ENCODE data around the gene CTAGE4. TPM values are rescaled to one million over a fixed set of nuclear protein-coding genes. Genes with fewer than 3 reads are reported as not detected.
"Not testable (repeated sequence)": the region's sequence is repeated elsewhere in the genome, so short reads cannot be mapped to it uniquely, and the experiment has no call there.

The CTAGE4 gene
- total RNA-seq, 6 donors from 2014 or later = 3.0 to 19.2 (median 7.3) TPM

- Histone ChIP-seq H3K4me1 (no peaks in the 10 kb centered on the region), H3K9me3 (peaks cover 0 to 24% (median 17%) of the 10 kb centered on the region in 4 donors), H3K4me3 (no peak overlapping the region), H3K27ac (no peak overlapping the region), H3K27me3 (no peaks in the 10 kb centered on the region), H3K36me3 (no peaks in the 10 kb centered on the region)
- WGBS, 2 donors = 79 to 82% methylated on average over 2 of the region's 2 CpGs
- ATAC-seq (ENCODE audit: low FRiP score in 2 of 2) = no peak
- DNase-seq = no peak
- TF ChIP-seq CTCF (IDR thresholded peaks at IDR 0.05) (no peak), EP300 (IDR thresholded peaks at IDR 0.05) (no peak), POLR2A (IDR thresholded peaks at IDR 0.05) (no peak), POLR2AphosphoS5 (IDR thresholded peaks at IDR 0.05) (no peak)
Observed at GRCh38 chr7:144148224-144148827, 34.9 kb upstream of the CTAGE4 start.

- TF ChIP-seq CTCF (IDR thresholded peaks at IDR 0.05) (no peak), POLR2A (IDR thresholded peaks at IDR 0.05) (no peak), EP300 (IDR thresholded peaks at IDR 0.05) (no peak), POLR2AphosphoS5 (IDR thresholded peaks at IDR 0.05) (no peak)
- no peak overlapping the region for H3K4me3 ChIP-seq
- DNase-seq (no peak), ATAC-seq (ENCODE audit: low FRiP score in 2 of 2) (no peak)
- H3K4me1 ChIP-seq = no peaks in the 10 kb centered on the region
- no peaks in the 10 kb centered on the region for H3K27me3 ChIP-seq
- H3K27ac ChIP-seq = no peak overlapping the region
- no peaks in the 10 kb centered on the region for H3K9me3 ChIP-seq
- 89 to 91% methylated on average over 1 of the region's 1 CpG for whole genome bisulfite sequencing, 2 donors
- no peaks in the 10 kb centered on the region for H3K36me3 ChIP-seq
Observed at GRCh38 chr7:144158861-144159260, 24.4 kb upstream of the CTAGE4 start.

GRCh38 chr7:144164784-144165183, 18.5 kb upstream of the CTAGE4 start:
- no peaks in the 10 kb centered on the region for H3K36me3 ChIP-seq
- H3K27me3 ChIP-seq = no peaks in the 10 kb centered on the region
- no peak for ATAC-seq (ENCODE audit: low FRiP score in 2 of 2)
- TF ChIP-seq POLR2AphosphoS5 (IDR thresholded peaks at IDR 0.05) (no peak), POLR2A (IDR thresholded peaks at IDR 0.05) (no peak), CTCF (IDR thresholded peaks at IDR 0.05) (no peak), EP300 (IDR thresholded peaks at IDR 0.05) (no peak)
- H3K9me3 ChIP-seq = no peaks in the 10 kb centered on the region
- WGBS, 2 donors = 82 to 83% methylated on average over 2 of the region's 2 CpGs
- H3K4me1 ChIP-seq = no peaks in the 10 kb centered on the region
- no peak overlapping the region for H3K4me3 ChIP-seq
- no peak overlapping the region for H3K27ac ChIP-seq
- no peak for DNase-seq

- DNase-seq; H3K27ac ChIP-seq; H3K9me3 ChIP-seq; H3K4me3 ChIP-seq; H3K27me3 ChIP-seq; ATAC-seq (ENCODE audit: low FRiP score in 2 of 2); H3K4me1 ChIP-seq; H3K36me3 ChIP-seq: not testable (repeated sequence)
- WGBS, 2 donors = 84 to 85% methylated on average over 4 of the region's 4 CpGs
Observed at GRCh38 chr7:144171594-144172350, 11.5 kb upstream of the CTAGE4 start.

- H3K4me3 ChIP-seq = no peak overlapping the region
- no peaks in the 10 kb centered on the region for H3K9me3 ChIP-seq
- no peaks in the 10 kb centered on the region for H3K27me3 ChIP-seq
- WGBS, 2 donors = 83 to 91% methylated on average over 5 of the region's 5 CpGs
- H3K4me1 ChIP-seq = no peaks in the 10 kb centered on the region
- DNase-seq (no peak), ATAC-seq (ENCODE audit: low FRiP score in 2 of 2) (no peak)
- no peaks in the 10 kb centered on the region for H3K36me3 ChIP-seq
- H3K27ac ChIP-seq = no peak overlapping the region
- TF ChIP-seq POLR2AphosphoS5 (IDR thresholded peaks at IDR 0.05) (no peak), CTCF (IDR thresholded peaks at IDR 0.05) (no peak), EP300 (IDR thresholded peaks at IDR 0.05) (no peak), POLR2A (IDR thresholded peaks at IDR 0.05) (no peak)
Observed at GRCh38 chr7:144174613-144175012, 8.7 kb upstream of the CTAGE4 start.

All from upper lobe of left lung (tissue), 6 donors.